ENCODE data around the gene LCP1. TPM values are rescaled to one million over a fixed set of nuclear protein-coding genes. Genes with fewer than 3 reads are reported as not detected.

The LCP1 gene, protein sequence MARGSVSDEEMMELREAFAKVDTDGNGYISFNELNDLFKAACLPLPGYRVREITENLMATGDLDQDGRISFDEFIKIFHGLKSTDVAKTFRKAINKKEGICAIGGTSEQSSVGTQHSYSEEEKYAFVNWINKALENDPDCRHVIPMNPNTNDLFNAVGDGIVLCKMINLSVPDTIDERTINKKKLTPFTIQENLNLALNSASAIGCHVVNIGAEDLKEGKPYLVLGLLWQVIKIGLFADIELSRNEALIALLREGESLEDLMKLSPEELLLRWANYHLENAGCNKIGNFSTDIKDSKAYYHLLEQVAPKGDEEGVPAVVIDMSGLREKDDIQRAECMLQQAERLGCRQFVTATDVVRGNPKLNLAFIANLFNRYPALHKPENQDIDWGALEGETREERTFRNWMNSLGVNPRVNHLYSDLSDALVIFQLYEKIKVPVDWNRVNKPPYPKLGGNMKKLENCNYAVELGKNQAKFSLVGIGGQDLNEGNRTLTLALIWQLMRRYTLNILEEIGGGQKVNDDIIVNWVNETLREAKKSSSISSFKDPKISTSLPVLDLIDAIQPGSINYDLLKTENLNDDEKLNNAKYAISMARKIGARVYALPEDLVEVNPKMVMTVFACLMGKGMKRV
- total RNA-seq (2022; extraction: Qiagen RNA extraction): 0.16 to 0.23 TPM (median 0.19 TPM) in 5 replicates

GRCh38 chr13:46181840-46182490 lies at the start of gene LCP1:
TSS of gene LCP1 (minus strand) at chr13:46182177. CDS start at chr13:46159662, 22,515 bp downstream.

GRCh38 chr13:46211483-46212351 lies 29.7 kb upstream of the LCP1 start, which contains the start of gene LRRC63:
TSS of gene LRRC63 (plus strand) at chr13:46211928. CDS start at chr13:46213035, 1,107 bp downstream.

DNA sequence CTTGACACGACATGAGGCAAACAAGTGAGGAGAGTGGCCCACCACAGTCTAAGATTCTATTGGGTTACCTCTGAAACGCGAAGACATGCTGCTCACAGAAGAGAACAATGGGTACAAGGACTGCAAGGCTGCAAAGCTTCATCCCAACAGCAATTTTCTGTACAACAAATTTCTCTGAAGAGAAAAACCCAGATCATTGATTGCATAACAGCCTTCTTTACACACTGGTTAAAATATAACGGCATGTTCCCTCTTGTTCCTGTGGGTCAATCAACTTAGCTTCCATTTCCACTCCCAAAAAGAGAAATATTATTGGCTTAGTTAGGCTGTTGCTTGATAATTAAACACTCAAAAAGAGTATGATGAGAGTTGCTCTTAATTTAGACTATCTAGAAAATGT lies 77.1 kb downstream of the LCP1 start, which contains the start of gene CPB2:
Gene CPB2, minus strand, starts transcription at position 166 of the 400 bp plus-strand sequence. Its CDS starts 24 bp downstream, at position 142.

Other genes starting within 250 kb of the LCP1 start
- gene ZC3H13, start 129.4 kb downstream of the LCP1 start, total RNA-seq (2022; extraction: Qiagen RNA extraction): 11.5 to 16.9 TPM (median 14.9 TPM) in 5 replicates
- 0.11 TPM in 1 of 5 replicates, not detected in the others for gene CPB2, start 77.1 kb downstream of the LCP1 start, total RNA-seq (2022; extraction: Qiagen RNA extraction)
- 0.07 TPM in 1 of 5 replicates, not detected in the others for gene LRRC63, start 29.8 kb upstream of the LCP1 start, total RNA-seq (2022; extraction: Qiagen RNA extraction)
- 0.06 to 0.22 TPM (median 0.14 TPM) in 5 replicates for gene RUBCNL, start 205.1 kb upstream of the LCP1 start, total RNA-seq (2022; extraction: Qiagen RNA extraction)